Neural cell (in vitro differentiated cells): ENCODE results near the gene PLXNC1. TPM values are rescaled to one million over a fixed set of nuclear protein-coding genes. Genes with fewer than 3 reads are reported as not detected.

Experiments used
- H2AFZ ChIP-seq: fragments of 200-600, 300-800 bp; sonication (generic), shearing (Covaris generic); 2 replicates; pipeline ENCODE4 v1.6.0; 2014; ENCODE audit warnings: low read depth, mild to moderate bottlenecking, antibody characterized with exemption, low read length, moderate library complexity
- H3F3A ChIP-seq: fragments of 200-600 bp; shearing (Covaris generic); 2 replicates; pipeline ENCODE4 v1.6.1; 2016; ENCODE audit warnings: mild to moderate bottlenecking, moderate library complexity, mixed read lengths, antibody characterized with exemption, low read length; ENCODE audit not compliant: insufficient read depth, poor library complexity, severe bottlenecking
- H3K27ac ChIP-seq: fragments of 200-600, 300-800 bp; sonication (generic), shearing (Covaris generic); 2 replicates; pipeline ENCODE4 v1.5.1; 2014; ENCODE audit warnings: mild to moderate bottlenecking, low read length, moderate library complexity
- H3K27me3 ChIP-seq: fragments of 300-800, 200-600 bp; sonication (generic), shearing (Covaris generic); 2 replicates; pipeline ENCODE4 v1.6.0; 2014; ENCODE audit warnings: mild to moderate bottlenecking, low read depth, low read length, moderate library complexity; ENCODE audit not compliant: insufficient read depth
- H3K36me3 ChIP-seq: fragments of 300-800, 200-600 bp; sonication (generic), shearing (Covaris generic); 2 replicates; pipeline ENCODE4 v1.5.1; 2014; ENCODE audit warnings: mild to moderate bottlenecking, antibody characterized with exemption, low read length, moderate library complexity; ENCODE audit not compliant: insufficient read depth
- H3K4me2 ChIP-seq: fragments of 300-800, 200-600 bp; sonication (generic), shearing (Covaris generic); 2 replicates; pipeline ENCODE4 v1.6.0; 2014; ENCODE audit warnings: mild to moderate bottlenecking, low read length
- H3K4me3 ChIP-seq: fragments of 300-800, 200-600 bp; sonication (generic), shearing (Covaris generic); 2 replicates; pipeline ENCODE4 v1.5.1; 2014; ENCODE audit warnings: mild to moderate bottlenecking, low read length, moderate library complexity
- H3K79me2 ChIP-seq: fragments of 200-600 bp; shearing (Covaris generic); replicated peaks from 2 replicates; pipeline ENCODE4 v1.6.0; 2014; ENCODE audit warnings: mild to moderate bottlenecking, low read length, moderate library complexity; ENCODE audit not compliant: insufficient read depth
- H3K9ac ChIP-seq: fragments of 300-800, 200-600 bp; sonication (generic), shearing (Covaris generic); 2 replicates; pipeline ENCODE4 v1.6.1; 2016; ENCODE audit warnings: mild to moderate bottlenecking, low read length, mixed read lengths
- H3K9me2 ChIP-seq: fragments of 200-600 bp; shearing (Covaris generic); 2 replicates; pipeline ENCODE4 v1.6.1; 2016; ENCODE audit warnings: mild to moderate bottlenecking, low read length, mixed read lengths; ENCODE audit not compliant: insufficient read depth
- H3K9me3 ChIP-seq: fragments of 200-600, 300-800 bp; sonication (generic), shearing (Covaris generic); 2 replicates; pipeline ENCODE4 v1.6.1; 2016; ENCODE audit warnings: mild to moderate bottlenecking, mixed run types, low read length, moderate library complexity, mixed read lengths
- H4K20me1 ChIP-seq: fragments of 200-600 bp; shearing (Covaris generic); 2 replicates; pipeline ENCODE4 v1.6.1; 2016; ENCODE audit warnings: mild to moderate bottlenecking, mixed run types; ENCODE audit not compliant: insufficient read depth
- EP300 ChIP-seq: fragments of 450-650 bp; conservative IDR thresholded peaks from 2 replicates; pipeline ENCODE4 v1.6.1; 2014; ENCODE audit warnings: antibody characterized with exemption, mild to moderate bottlenecking, moderate library complexity; ENCODE audit not compliant: poor library complexity, severe bottlenecking
- EZH2 ChIP-seq: fragments of 200-600, 300-800 bp; shearing (Covaris generic), sonication (generic); IDR thresholded peaks from 2 replicates; pipeline ENCODE4 v1.6.1; 2014; ENCODE audit warnings: antibody characterized with exemption, low read length, borderline replicate concordance, mild to moderate bottlenecking; ENCODE audit not compliant: insufficient read depth, poor library complexity, severe bottlenecking
- MXI1 ChIP-seq: fragments of 450-650 bp; conservative IDR thresholded peaks from 2 replicates; pipeline ENCODE4 v1.6.1; 2014; ENCODE audit warnings: antibody characterized with exemption, mild to moderate bottlenecking; ENCODE audit not compliant: poor library complexity, severe bottlenecking
- POLR2AphosphoS5 ChIP-seq: IDR thresholded peaks from 2 replicates; pipeline ENCODE4 v1.6.1; 2012
- RAD21 ChIP-seq: fragments of 450-650 bp; conservative IDR thresholded peaks from 2 replicates; pipeline ENCODE4 v1.6.1; 2014; ENCODE audit warnings: antibody characterized with exemption, mild to moderate bottlenecking, moderate library complexity
- REST ChIP-seq: IDR thresholded peaks from 2 replicates; pipeline ENCODE4 v1.6.1; 2012; ENCODE audit warnings: borderline replicate concordance
- SMC3 ChIP-seq: fragments of 450-650 bp; conservative IDR thresholded peaks from 2 replicates; pipeline ENCODE4 v1.6.1; 2014; ENCODE audit warnings: antibody characterized with exemption, mild to moderate bottlenecking, moderate library complexity; ENCODE audit not compliant: poor library complexity
- TAF1 ChIP-seq: IDR thresholded peaks from 2 replicates; pipeline ENCODE4 v1.6.1; 2012; ENCODE audit warnings: low read depth
- polyA plus RNA-seq: library from polyadenylated mRNA; depleted of rRNA; stranded (reverse); fragments of >200 nt; gene quantifications from 2 replicates; pipeline ENCODE4 v1.2.3, GENCODE V29; 2014
- TF ChIP-seq, protein P1 (sequence below): fragments of 450-650 bp; IDR thresholded peaks from 2 replicates; pipeline ENCODE4 v1.5.1; 2014; ENCODE audit warnings: antibody characterized with exemption, mild to moderate bottlenecking, moderate library complexity; ENCODE audit not compliant: poor library complexity, severe bottlenecking

PLXNC1 gene
- polyA plus RNA-seq, 1 donor from 2014 or later: 76.3 TPM

- Histone ChIP-seq H3K4me3 (no peak overlapping the region), H3K79me2 (no peaks in the 10 kb centered on the region), H3K27me3 (no peaks in the 10 kb centered on the region), H3K9me2 (no peaks in the 10 kb centered on the region), H3K4me2 (no peak overlapping the region), H4K20me1 (no peaks in the 10 kb centered on the region), H3K9ac (no peak overlapping the region), H2AFZ (no peak overlapping the region), H3K27ac (no peak overlapping the region), H3K36me3 (no peaks in the 10 kb centered on the region), H3F3A (no peaks in the 10 kb centered on the region), H3K9me3 (no peaks in the 10 kb centered on the region)
- no peak for TF ChIP-seq REST
- no peak for TF ChIP-seq EZH2
- TF ChIP-seq EP300: no peak
- TF ChIP-seq MXI1: no peak
- TF ChIP-seq RAD21: no peak
- TF ChIP-seq, protein P1, sequence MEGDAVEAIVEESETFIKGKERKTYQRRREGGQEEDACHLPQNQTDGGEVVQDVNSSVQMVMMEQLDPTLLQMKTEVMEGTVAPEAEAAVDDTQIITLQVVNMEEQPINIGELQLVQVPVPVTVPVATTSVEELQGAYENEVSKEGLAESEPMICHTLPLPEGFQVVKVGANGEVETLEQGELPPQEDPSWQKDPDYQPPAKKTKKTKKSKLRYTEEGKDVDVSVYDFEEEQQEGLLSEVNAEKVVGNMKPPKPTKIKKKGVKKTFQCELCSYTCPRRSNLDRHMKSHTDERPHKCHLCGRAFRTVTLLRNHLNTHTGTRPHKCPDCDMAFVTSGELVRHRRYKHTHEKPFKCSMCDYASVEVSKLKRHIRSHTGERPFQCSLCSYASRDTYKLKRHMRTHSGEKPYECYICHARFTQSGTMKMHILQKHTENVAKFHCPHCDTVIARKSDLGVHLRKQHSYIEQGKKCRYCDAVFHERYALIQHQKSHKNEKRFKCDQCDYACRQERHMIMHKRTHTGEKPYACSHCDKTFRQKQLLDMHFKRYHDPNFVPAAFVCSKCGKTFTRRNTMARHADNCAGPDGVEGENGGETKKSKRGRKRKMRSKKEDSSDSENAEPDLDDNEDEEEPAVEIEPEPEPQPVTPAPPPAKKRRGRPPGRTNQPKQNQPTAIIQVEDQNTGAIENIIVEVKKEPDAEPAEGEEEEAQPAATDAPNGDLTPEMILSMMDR: no peak
- TF ChIP-seq POLR2AphosphoS5: no peak
- no peak for TF ChIP-seq SMC3
- no peak for TF ChIP-seq TAF1
These were observed 32.2 kb upstream of the PLXNC1 start for GRCh38 chr12:94116191-94116590.

DNA sequence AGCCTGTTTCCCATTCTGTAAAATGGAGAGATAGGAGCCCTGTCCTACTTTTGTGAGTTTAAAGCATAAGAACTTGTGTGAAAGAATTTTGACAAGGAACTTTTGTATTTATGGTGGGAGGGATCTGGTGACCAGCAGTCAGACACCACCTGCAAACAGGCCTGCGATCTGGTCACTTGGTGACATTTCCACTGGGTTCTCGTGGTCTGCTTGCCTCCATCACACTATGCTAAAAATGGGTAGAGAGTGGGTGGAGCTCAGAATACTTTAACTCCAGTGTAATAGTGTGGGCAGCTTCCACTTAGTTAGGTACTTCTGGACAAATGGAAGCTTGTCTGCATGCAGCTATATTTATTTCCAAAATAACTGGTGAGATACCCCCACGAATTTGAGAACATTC lies 26.5 kb upstream of the PLXNC1 start:
- H3K4me2 ChIP-seq: no peak overlapping the region
- H3K4me3 ChIP-seq: no peak overlapping the region
- H2AFZ ChIP-seq: no peak overlapping the region
- H3K9me2 ChIP-seq: no peaks in the 10 kb centered on the region
- TF ChIP-seq POLR2AphosphoS5 (no peak), SMC3 (no peak), RAD21 (no peak), EZH2 (no peak), REST (no peak), EP300 (no peak), MXI1 (no peak)
- TF ChIP-seq, protein P1: no peak
- no peak overlapping the region for H3K27ac ChIP-seq
- H3K9ac ChIP-seq: no peak overlapping the region
- no peaks in the 10 kb centered on the region for H3F3A ChIP-seq
- no peaks in the 10 kb centered on the region for H3K79me2 ChIP-seq
- H3K27me3 ChIP-seq: no peaks in the 10 kb centered on the region
- H3K9me3 ChIP-seq: no peaks in the 10 kb centered on the region
- no peaks in the 10 kb centered on the region for H3K36me3 ChIP-seq
- H4K20me1 ChIP-seq: no peaks in the 10 kb centered on the region
